HG02623 (cell line): ENCODE measurements around the gene COL1A1.
A peak's percentile ranks its signal among the peaks of the same experiment; 100 is the strongest.

Experiments used
- ATAC-seq: cut with Tn5 transposase; IDR thresholded peaks from one replicate; pipeline ENCODE4 v1.9.1; 2021; ENCODE audit warnings: moderate library complexity; ENCODE audit not compliant: unreplicated experiment

Gene COL1A1

GRCh38 chr17:50157891-50158290 lies 43.5 kb downstream of the COL1A1 start:
- no peak for ATAC-seq

GRCh38 chr17:50155115-50155819 lies 46.2 kb downstream of the COL1A1 start:
- no peak for ATAC-seq

- peak; percentile 35 for ATAC-seq
Observed at GRCh38 chr17:50154604-50155003, 46.8 kb downstream of the COL1A1 start.

GRCh38 chr17:50153650-50154575 lies 47.5 kb downstream of the COL1A1 start:
- ATAC-seq = no peak

GRCh38 chr17:50152736-50153135 lies 48.7 kb downstream of the COL1A1 start:
- ATAC-seq = no peak

GRCh38 chr17:50151937-50152547 lies 49.4 kb downstream of the COL1A1 start:
- ATAC-seq = no peak

GRCh38 chr17:50151041-50151936 lies 50.1 kb downstream of the COL1A1 start:
- no peak for ATAC-seq

- no peak for ATAC-seq
Observed at GRCh38 chr17:50150354-50151040, 50.9 kb downstream of the COL1A1 start, which contains the start of gene PPP1R9B. TSS of gene PPP1R9B (minus strand) at chr17:50150677. CDS start at chr17:50150513, 164 bp downstream.

GRCh38 chr17:50149417-50150353 lies 51.7 kb downstream of the COL1A1 start:
- ATAC-seq = no peak

GRCh38 chr17:50149091-50149416 lies 52.4 kb downstream of the COL1A1 start:
- no peak for ATAC-seq

GRCh38 chr17:50148226-50149090 lies 53.0 kb downstream of the COL1A1 start:
- ATAC-seq = peak; percentile 34

- ATAC-seq = no peak
Observed at GRCh38 chr17:50147841-50148225, 53.6 kb downstream of the COL1A1 start.

- ATAC-seq = no peak
Observed at GRCh38 chr17:50146927-50147665, 54.3 kb downstream of the COL1A1 start.

GRCh38 chr17:50146230-50146926 lies 55.1 kb downstream of the COL1A1 start:
- no peak for ATAC-seq

- no peak for ATAC-seq
Observed at GRCh38 chr17:50145532-50146229, 55.8 kb downstream of the COL1A1 start.

GRCh38 chr17:50144845-50145531 lies 56.4 kb downstream of the COL1A1 start:
- ATAC-seq = no peak
